HG03196 (cell line): ENCODE data around the gene RPRD2.

Experiments used
- ATAC-seq: cut with Tn5 transposase; IDR thresholded peaks from one replicate; pipeline ENCODE4 v1.9.1; 2021; ENCODE audit not compliant: unreplicated experiment

Gene RPRD2

DNA sequence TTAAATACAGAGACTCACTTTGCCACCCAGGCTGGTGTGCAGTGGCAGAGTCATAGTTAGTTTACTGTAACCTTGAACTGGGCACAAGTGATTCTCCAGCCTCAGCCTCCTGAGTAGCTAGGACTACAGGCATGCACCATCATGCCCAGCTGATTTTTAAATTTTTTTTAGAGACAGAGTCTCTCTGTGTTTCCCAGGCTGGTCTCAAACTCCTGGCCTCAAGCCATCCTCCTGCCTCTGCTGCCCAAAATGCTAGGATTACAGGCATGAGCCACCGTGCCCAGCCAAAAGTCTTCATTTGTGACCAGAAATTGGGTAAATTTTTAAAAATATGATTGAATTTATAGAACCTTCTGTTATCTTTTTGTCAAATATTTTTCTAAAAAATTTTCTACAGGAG is 105.3 kb downstream of the RPRD2 start:
- ATAC-seq, result no peak

DNA sequence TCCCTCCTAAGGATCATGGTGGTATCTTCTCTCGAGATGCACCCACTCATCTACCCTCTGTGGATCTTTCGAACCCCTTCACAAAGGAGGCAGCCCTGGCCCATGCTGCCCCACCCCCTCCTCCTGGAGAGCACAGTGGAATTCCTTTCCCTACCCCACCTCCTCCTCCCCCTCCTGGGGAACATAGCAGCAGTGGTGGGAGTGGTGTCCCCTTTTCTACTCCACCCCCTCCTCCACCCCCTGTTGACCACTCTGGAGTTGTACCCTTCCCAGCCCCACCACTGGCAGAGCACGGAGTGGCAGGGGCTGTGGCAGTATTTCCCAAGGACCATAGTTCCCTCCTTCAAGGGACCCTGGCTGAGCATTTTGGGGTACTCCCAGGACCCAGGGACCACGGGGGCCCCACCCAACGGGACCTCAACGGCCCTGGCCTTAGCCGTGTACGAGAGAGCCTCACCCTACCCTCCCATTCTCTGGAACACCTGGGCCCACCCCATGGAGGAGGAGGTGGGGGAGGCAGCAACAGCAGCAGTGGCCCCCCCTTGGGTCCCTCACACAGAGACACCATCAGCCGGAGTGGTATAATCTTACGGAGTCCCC is 108.8 kb downstream of the RPRD2 start:
- no peak for ATAC-seq

DNA sequence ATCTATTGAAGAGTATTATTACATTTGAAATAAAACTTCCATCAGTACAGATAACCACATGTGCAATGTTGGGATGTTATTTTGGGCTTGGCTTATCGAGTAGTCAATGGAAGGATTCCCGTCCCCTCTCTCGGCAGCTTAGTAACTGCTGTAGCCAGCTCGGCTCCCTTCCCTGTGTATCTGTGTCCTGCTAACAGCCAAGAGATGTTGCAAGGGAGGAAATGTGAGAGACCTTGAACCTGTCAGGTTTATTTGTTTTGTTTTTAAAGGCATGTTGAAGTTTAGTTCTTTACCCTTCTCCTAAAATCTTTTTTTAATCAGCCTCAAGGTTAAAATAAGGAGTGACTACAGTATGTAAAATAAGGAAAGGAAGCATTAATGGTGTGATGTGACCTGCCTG is 109.7 kb downstream of the RPRD2 start:
- no peak for ATAC-seq

DNA sequence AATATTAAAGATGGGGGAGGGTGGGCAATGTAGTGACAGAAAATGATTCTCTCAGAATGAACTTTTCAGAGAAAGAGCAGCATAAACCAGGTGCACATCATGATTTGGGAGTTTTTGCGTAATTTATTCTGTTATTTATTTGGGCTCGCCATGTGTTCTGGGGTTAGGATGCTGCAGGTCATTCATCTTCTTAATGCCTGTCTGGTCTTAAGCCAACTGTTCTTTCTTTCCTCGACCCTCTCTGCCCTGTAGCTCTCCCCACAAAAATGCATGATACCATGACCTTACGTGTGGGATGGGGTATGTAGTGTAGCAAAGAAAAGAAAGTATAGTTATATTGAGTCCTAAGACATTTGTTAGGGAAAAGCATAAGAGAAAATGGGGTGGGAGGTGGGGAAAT is 110.9 kb downstream of the RPRD2 start:
- ATAC-seq, result no peak

DNA sequence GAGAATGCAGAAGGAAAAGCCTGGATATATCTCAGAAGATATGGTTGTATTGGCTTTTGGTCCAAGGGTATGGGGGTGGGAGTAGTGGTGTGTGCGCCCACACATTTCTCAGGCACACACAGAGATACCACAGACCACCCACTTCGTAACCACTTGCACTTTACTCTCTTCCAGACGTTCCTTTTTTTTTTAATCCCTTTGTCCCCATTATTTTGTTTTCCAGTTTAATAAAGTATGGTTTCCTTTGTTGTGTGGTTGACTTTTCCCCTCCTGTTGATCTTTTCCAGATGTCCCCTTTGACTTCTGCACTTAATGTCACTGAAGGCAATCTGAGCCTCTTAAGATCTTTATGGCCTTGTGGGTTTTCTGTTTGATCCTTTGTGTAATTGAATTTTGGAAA is 112.8 kb downstream of the RPRD2 start:
- no peak for ATAC-seq

DNA sequence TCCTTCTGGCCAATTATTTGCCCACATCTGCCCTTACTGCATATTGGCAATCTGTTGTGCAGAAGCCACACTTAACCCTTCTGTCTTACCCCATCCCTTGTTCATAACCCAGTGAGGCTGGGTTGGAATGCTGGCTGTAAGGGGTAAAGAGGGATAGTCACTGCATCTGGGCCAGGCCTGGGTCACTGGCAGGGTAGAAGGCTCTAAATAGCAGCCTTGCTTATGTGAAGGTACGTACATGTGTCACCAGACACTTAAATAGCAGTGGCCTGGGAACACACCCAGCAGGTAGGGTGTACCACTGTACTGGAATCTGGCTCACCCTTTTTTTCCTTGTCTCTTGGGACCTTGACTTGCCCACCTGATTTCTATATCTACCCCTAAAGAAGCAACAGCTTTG is 113.4 kb downstream of the RPRD2 start:
- no peak for ATAC-seq

DNA sequence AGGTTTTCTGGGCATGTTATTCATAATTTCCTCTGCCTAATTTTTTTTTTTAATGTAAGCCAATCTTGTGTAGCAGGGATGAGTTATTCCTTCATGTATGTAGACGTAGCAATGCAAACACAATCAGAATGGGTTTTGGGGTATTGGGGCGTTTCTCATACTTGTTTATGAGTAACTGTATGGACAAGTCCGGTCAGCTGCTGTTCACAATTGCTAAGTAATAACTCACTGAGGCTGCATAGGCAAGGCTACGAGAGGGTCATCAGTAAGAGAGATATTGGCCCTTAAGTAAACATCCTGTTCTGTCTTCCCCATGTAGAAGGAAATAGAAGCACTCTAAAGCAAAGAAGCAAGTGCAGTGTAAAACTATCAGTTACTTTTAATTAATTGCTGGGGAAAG is 113.8 kb downstream of the RPRD2 start:
- ATAC-seq, result no peak

DNA sequence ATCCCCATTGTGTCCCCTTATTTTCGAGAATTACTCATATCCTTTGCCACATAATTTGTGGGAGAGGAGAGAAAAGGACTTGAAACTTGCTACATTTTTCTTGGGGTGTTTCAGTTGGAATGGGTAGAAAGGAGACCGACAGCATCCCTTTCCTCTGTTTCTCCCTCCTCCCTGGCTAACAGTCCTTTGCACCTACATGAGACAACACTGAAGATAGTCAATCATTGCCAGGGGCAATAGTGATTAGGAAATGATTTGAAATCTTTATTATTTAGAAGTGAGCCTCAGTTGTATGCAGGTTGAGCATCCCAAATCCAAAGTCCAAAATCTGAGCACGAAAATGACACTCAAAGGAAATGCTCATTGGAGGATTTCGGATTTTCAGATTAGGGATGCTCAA is 115.4 kb downstream of the RPRD2 start:
- no peak for ATAC-seq

DNA sequence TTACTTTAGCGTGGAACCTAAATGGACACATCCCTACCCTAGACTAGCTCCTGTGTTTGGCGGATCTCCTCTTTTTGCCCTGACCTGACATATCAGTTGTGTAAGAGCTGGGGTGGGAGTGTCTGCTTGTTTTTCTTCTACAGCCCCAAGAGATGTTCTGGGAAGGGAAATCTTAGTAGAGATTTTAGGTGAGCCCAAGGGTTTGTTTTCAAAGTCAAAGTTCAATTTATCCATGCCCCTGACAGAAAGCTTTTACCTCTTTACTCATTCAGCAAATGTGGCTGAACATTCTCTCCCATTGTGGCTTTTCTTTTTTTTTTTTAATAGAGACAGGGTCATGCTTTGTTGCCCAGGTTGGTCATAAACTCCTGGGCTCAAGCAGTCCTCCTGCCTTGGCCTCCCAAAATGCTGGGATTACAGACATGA is 116.0 kb downstream of the RPRD2 start:
- ATAC-seq, result no peak

DNA sequence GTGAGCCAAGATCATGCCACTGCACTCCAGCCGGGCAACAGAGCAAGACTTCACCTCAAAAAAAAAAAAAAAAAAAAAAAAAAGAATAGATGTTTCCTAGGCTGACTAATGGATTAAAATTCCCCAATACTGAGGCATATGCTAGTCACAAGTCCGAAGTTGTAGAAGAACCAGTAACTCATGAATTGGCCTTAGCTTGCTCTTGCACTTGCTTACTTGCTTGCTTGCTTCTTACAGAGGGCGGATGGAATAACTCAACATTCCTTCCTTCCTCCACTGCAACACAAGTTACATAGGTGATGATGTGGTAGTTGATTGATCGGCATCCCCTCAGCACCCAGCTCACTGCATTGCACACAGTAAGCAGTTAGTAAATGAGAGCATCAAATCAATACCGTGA is 120.5 kb downstream of the RPRD2 start:
- no peak for ATAC-seq

DNA sequence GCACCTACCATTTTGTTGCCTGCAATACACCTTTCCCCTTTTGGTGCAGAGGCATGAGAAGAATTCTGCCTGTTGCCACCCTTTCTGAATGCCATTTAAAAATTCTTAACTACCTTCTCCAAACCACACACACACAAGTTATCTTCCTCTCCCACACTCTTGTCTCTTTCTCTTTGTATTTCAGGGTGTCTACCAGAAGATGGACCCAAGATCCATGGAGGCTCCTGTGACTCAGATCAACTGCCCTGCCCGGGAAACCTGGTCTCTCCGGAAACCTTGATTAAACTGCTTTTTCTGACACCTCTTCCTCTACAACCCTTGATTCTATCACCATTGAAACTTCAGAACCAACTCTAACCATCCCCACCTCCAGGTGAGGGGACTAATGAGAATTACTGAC is 120.9 kb downstream of the RPRD2 start:
- ATAC-seq, result no peak

DNA sequence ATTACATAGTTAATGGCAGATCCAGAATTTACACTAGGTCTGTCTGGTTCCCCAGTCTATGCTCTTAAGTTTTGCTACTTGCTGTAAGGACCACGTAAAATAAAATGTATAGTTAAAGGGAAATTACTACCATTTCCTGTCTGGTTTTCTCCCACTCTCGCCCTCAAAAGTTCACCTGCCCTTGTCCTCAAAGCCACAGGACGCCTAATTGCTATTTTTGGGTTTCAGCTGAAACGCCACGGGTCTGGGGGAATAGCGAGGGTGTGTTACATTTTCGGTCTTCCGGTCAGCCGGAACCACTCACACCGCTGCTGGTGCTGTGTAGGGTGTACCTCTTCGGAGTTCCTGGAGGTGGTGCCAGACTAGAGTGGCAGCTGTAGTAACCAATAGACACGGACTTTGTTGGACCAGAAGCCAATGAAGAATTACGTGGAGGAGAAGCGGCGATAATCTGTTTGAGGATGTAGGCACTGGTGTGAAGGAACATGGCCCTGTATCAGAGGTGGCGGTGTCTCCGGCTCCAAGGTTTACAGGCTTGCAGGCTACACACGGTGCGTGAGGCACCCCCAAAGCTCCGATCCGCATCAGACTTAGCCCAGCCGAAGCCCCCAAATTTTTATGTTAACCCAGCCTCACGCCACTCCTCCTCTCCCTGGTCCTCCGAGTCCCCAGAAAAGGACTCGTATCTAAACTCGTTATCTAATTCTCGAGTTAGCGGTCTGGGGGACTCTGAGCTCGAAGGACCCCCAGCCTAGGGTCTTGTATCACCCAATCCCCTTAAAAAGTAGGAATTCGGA is 123.2 kb downstream of the RPRD2 start, which contains the start of gene TARS2:
Gene TARS2 (plus strand): TSS at position 454 of the 797 bp plus-strand sequence. CDS start 32 bp downstream, at position 486.
- peak; percentile 99 for ATAC-seq

DNA sequence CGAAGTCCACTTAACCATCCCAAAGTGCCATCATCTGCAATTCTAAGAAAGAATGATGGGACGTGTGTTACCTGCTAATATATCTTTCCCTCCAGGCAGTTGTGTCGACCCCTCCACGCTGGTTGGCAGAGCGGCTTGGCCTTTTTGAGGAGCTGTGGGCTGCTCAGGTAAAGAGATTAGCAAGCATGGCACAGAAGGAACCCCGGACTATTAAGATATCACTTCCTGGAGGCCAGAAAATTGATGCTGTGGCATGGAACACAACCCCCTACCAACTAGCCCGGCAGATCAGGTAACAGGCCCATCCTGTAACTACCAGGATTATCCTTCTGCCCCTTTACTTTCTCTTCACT is 123.8 kb downstream of the RPRD2 start:
- no peak for ATAC-seq

DNA sequence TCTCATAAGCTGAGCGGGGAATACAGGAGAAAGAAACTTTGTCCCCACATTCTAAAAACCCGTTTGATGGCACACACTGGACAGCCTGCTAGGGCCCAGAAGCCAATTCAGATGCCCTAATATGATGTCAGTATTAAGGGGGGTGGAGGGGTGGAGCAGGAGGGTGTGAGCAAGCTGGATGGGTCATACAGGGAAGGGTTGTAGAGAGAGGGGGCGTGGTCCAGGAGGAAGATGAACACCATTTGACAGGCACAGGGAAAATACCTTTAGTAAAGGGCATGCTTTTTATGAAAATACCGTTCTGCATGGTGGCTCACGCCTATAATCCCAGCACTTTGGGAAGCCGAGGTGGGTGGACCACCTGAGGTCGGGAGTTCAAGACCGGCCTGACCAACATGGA is 129.2 kb downstream of the RPRD2 start:
- no peak for ATAC-seq

DNA sequence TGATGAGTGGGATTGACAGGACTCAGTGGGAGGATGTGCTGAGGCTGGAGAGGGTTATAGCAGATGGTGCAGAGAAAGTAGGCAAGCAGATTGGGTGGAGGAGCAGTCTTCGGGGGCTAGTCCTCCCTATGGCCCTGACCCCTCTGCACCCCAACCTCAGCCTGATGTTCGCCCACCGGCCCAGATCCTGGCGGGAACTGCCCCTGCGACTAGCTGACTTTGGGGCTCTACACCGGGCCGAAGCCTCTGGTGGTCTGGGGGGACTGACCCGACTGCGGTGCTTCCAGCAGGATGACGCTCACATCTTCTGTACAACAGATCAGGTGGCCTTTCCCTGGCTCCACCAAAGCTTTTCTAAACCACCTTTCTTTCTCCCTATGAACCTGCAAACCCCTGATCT is 134.4 kb downstream of the RPRD2 start:
- no peak for ATAC-seq

DNA sequence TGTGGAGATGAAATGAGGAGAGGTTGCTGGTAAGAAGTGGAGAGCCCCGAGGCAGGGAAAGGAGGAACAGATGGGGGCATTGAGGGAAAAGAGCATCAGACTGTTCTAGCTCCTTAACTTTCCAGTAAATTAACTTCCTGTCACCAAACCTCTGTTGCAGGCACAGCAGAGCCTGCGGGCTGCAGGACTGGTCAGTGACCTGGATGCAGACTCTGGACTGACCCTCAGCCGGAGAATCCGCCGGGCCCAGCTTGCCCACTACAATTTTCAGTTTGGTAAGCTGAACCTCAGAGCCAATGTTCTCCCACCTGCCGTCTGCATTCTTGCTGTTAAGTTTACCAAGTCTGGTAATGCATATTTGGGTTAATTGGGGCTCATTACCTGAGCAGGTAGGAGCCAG is 141.5 kb downstream of the RPRD2 start:
- ATAC-seq, result no peak

DNA sequence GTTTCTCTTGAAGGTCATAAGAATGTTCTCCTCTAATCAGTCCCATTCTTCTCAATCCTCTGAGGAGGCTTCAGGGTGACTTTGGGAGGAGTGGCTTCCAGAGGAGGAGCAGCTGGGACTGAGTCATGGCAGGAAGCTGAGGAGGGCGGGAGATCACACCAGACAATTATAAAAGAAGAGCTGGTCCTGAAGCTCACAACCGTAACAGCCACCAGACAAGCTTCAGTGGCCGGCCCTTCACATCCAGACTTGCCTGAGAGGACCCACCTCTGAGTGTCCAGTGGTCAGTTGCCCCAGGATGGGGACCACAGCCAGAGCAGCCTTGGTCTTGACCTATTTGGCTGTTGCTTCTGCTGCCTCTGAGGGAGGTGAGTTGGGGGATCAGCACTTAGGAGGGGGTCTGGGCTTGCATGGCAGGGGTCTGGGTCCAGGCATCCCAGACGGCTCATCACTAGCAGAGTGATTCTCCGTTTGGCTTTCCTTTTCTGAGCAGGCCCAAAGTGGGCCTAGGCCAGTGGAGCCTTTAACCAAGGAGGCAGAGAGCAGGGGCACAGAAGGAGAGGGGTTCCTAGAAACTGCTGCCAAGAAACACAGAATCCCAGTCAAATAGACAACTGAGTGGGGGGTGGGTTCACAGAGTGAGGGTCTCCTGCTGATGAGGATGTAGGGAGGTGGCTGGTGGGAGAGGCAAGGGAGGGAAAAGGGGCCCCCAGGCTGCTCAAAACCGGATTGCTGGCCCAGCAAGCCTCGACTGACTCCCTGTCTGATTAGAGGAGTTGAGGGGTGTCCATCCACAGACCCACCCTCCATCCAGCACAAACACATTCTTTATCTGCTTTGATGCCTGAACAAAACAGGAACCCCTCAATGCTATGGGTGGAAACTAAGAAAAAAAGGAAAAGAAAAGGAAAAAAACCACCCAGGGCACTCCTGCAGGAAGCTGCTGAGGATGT is 144.2 kb downstream of the RPRD2 start, which contains the start of gene ECM1:
Gene ECM1 (plus strand): TSS at position 198 of the 953 bp plus-strand sequence. CDS start 101 bp downstream, at position 299.
- ATAC-seq, result no peak

DNA sequence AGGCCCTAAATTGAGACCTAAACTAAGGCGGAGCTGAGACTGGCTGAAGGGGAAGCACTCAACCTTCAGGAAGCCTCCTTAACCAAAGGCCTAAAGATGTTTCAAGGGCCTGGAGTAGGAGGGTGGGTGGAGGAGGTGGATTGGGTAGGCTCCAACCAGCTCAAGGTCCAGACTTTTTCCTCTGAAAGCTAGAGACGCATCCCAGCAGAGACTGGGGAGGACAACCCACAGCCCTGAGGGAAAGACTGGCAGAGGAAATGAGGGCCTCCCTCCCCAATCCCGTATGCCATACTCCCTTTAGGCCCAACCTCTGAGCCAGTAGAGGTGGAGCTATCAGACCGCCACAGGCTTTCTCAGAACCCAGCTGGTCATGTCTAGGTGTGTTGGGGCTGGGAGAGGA is 145.0 kb downstream of the RPRD2 start:
- no peak for ATAC-seq

DNA sequence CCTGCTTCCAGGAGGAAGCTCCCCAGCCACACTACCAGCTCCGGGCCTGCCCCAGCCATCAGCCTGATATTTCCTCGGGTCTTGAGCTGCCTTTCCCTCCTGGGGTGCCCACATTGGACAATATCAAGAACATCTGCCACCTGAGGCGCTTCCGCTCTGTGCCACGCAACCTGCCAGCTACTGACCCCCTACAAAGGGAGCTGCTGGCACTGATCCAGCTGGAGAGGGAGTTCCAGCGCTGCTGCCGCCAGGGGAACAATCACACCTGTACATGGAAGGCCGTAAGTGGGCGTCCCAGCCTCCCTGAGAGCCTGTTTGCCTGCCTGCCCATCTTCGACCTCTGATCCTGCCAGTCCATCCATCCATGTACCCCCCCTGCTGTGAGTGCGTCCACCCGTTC is 147.6 kb downstream of the RPRD2 start:
- ATAC-seq, result no peak

DNA sequence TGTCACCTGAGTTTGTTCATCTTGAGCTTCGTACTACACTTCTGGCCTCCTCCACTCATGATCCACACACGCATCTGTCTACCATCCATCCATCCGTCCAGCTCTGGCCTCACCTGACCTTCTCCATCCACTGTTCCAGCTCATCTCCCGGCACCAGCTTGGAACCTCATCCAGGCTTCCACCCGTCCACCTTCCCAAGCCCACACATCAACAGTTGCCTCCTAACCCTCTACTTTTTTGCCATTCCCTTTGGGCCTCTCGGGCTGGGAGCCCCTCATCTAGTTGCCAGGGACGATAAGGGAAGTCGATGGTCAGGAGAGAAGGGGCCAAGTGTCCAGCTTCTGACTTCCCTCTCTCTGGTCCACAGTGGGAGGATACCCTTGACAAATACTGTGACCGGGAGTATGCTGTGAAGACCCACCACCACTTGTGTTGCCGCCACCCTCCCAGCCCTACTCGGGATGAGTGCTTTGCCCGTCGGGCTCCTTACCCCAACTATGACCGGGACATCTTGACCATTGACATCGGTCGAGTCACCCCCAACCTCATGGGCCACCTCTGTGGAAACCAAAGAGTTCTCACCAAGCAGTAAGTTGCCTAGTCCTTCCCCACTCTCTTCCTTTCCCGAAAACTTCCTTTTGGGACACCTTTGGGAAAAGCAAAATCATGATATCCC is 148.2 kb downstream of the RPRD2 start:
- ATAC-seq, result no peak

DNA sequence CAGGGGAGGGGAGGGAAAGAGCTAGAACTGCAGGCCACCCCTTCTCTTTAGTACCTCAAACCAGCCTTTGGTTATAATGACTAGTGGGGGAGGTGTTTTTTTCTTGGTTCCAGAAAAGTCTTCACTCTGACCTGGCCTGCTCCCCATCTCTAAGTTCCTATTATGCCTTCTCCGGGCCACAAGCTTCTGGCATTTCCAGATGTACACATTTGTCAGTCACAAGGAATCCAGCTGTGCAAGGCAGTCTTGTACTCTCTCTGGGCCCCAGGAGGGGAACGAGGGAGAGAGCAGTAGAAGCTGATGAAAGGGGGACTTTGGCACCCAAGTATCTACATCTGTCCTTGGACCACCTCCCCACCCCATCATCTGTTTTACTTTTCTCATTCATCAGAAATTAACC is 148.9 kb downstream of the RPRD2 start:
- ATAC-seq, result no peak
